NK-92 (cell line): ENCODE data around the gene CPVL.

Experiments used
- DNase-seq: peaks from one replicate; lab custom pipeline; 2025; ENCODE audit not compliant: unreplicated experiment; lab: John Stamatoyannopoulos, UW

CPVL gene

GRCh38 chr7:28954471-28954870 is 191.9 kb downstream of the CPVL start:
- DNase-seq = no peak

- DNase-seq = no peak
Observed at GRCh38 chr7:28953633-28954032, 192.7 kb downstream of the CPVL start.
